Activated naive CD4-positive, alpha-beta T cell treated with anti-CD3 and anti-CD28 coated beads, Interleukin-2, amount 50 U/mL, for 24 hours (primary cell): ENCODE results near the gene PDE2A.
"Not testable (repeated sequence)": the region's sequence is repeated elsewhere in the genome, so short reads cannot be mapped to it uniquely, and the experiment has no call there.

ENCODE experiments used
- H3K27ac Mint-ChIP-seq: one replicate; pipeline ENCODE4 v1.8.0; 2021; ENCODE audit warnings: mild to moderate bottlenecking, mixed read lengths
- H3K27me3 Mint-ChIP-seq: one replicate; pipeline ENCODE4 v1.8.0; 2021; ENCODE audit warnings: mixed read lengths
- H3K36me3 Mint-ChIP-seq: one replicate; pipeline ENCODE4 v1.8.0; 2021; ENCODE audit warnings: mixed read lengths
- H3K4me1 Mint-ChIP-seq: one replicate; pipeline ENCODE4 v1.8.0; 2021; ENCODE audit warnings: mixed read lengths
- H3K4me3 Mint-ChIP-seq: one replicate; pipeline ENCODE4 v1.8.0; 2021; ENCODE audit warnings: mild to moderate bottlenecking, mixed read lengths
- H3K9me3 Mint-ChIP-seq: one replicate; pipeline ENCODE4 v1.8.0; 2021; ENCODE audit warnings: mixed read lengths

PDE2A gene

DNA sequence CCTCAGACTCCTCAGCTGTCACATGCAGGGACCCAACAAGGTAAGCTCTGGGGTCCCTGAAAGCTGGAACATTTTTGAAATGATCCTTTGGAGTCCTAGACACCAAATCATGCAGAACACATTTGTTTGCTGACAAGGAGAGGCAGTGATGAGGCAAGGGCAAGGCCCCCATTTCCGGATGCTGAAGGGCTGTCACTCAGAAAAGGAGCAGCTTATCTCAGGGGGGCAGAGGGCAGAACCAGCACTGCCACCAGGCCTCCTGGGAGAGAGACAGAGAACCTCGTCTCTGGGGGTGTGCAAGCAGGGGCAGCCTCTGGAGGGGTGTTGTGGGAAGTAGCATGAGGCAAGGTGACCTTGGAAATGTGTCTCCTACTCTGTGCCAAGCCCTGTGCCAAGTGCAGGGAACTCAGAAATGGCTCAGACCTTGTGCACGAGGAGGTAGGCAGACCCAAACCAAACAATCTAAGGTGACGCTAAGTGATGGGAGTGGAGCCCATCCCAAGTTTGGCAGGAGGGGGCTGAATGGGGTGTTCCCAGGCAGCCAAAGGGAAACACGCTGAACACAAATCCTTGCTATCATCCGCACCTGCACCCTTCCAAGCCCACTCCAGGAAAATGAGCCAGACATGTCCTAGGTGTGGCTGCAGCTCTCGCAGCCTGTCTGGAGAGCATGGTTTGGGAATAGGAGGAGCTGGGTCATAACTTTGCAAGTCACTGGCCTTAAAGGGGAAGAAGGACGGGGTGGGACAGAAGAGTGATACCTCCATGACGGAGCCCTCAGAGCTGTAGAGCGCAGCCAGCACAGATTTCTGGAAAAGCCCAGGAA, 94.2 kb downstream of the PDE2A start:
- Mint-ChIP-seq H3K9me3 (no peaks in the 10 kb centered on the region), H3K27me3 (no peaks in the 10 kb centered on the region), H3K4me1 (peaks cover 12% of the 10 kb centered on the region), H3K27ac (no peak overlapping the region), H3K4me3 (no peak overlapping the region), H3K36me3 (no peaks in the 10 kb centered on the region)

DNA sequence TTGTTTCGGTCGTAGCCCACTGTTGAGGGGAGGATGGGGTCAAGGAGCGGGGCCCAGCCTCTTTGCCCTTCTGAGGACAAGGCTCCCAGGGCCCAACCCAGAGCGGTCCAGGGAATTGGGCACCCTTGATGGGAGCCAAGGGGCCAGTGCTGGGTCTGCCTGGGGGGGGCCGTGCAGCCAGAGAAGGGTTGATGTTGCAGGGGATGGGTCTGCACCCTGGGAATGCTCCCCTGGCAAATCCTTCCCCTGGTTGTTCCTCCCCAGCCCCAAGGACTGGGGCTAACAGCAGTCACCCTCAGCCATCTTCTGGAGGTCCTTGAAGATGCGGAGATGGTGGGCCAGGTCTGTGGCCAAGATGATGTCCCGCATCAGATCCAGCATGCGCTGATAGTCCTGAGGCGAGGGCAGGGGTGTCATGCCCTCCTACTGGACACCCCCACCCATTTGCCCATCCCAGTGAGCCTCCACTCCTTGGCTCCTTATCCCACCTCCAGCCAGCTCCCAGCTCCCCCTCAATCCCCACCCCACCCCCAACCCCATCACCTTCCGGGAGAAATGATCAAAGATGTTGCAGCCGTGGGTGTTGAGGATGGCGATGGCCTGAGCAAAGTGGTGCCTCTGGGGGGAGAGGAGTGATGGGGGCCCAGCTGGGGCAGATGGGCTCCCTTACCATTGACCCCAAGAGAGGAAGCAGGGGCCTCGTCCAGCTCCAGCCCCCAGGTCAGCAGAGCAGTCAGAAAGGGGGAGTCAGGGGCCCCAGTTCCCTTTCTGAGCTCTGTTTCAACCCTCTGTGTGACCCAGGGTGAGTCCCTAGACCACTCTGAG, 95.0 kb downstream of the PDE2A start:
- H3K4me1 Mint-ChIP-seq: peaks cover 8% of the 10 kb centered on the region
- no peaks in the 10 kb centered on the region for H3K36me3 Mint-ChIP-seq
- H3K27ac Mint-ChIP-seq: no peak overlapping the region
- H3K9me3 Mint-ChIP-seq: no peaks in the 10 kb centered on the region
- H3K27me3 Mint-ChIP-seq: peaks cover 3% of the 10 kb centered on the region
- H3K4me3 Mint-ChIP-seq: no peak overlapping the region

DNA sequence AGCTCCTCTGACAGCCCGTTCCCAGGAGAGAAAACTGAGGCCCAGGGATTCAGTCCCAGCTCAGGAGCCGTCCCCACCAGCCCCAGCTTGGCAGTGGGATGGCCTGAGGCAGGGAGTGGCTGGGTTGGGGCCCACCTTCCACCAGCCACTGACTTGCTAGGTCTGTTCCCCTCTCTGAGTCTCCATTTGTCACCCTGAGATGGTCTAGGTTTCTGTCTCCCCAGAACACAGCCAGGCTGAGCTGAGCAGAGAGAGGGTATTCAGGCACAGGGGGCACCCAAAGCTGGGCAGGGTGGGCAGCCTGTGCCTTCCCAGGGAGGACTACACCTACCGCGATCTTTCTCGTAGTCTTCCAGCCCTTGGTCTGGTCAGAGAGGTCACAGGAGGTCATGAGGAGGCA, 95.7 kb downstream of the PDE2A start:
- H3K27ac Mint-ChIP-seq: no peak overlapping the region
- H3K4me3 Mint-ChIP-seq: no peak overlapping the region
- H3K9me3 Mint-ChIP-seq: no peaks in the 10 kb centered on the region
- H3K27me3 Mint-ChIP-seq: peaks cover 3% of the 10 kb centered on the region
- H3K4me1 Mint-ChIP-seq: peaks cover 4% of the 10 kb centered on the region
- H3K36me3 Mint-ChIP-seq: no peaks in the 10 kb centered on the region

DNA sequence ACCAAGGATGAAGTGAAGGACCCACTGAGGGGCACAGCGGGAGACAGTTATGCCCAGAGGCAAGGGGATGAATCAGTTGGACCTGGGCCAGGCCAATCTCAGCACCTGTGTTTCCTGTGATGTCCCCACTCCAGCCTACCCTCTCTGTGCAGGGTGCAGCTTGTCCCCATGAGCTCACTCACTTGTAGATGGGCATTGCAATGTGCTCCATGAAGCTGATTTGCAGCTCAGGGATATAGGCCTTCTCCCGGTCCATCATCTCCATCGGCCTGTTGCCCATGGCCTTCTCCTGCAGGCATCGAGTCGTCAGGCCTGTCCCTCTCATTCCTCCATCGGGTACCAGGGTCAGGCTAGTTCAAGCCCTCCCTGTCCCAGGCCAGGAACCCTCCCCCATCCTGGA, 96.2 kb downstream of the PDE2A start:
- no peaks in the 10 kb centered on the region for H3K36me3 Mint-ChIP-seq
- H3K27me3 Mint-ChIP-seq: peaks cover 4% of the 10 kb centered on the region
- H3K4me3 Mint-ChIP-seq: no peak overlapping the region
- peaks cover 4% of the 10 kb centered on the region for H3K4me1 Mint-ChIP-seq
- H3K9me3 Mint-ChIP-seq: no peaks in the 10 kb centered on the region
- peak overlapping the region; percentile 46 for H3K27ac Mint-ChIP-seq

DNA sequence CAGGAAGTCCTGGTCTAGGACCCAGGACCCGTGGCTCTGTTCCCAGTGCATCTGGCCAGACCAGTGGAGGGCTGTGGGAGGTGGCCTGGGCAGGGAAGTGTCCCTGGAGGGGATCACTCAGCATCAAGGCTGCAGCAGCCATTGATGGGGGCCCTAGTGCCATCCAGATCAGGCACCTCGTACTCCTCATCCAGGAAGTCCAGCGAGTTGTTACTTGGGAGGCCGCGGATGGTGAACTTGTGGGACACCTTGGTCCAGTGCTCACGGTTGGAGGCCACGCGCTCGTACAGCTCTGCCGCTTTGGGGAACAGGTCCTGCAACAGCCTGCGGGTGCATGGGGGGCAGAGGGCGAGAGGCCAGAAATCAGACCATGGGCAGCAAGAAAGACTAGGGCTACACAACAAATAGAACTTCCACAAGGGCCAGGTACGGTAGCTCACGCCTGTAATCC, 96.9 kb downstream of the PDE2A start:
- Mint-ChIP-seq H3K27me3 (peaks cover 4% of the 10 kb centered on the region), H3K9me3 (no peaks in the 10 kb centered on the region), H3K36me3 (no peaks in the 10 kb centered on the region)

DNA sequence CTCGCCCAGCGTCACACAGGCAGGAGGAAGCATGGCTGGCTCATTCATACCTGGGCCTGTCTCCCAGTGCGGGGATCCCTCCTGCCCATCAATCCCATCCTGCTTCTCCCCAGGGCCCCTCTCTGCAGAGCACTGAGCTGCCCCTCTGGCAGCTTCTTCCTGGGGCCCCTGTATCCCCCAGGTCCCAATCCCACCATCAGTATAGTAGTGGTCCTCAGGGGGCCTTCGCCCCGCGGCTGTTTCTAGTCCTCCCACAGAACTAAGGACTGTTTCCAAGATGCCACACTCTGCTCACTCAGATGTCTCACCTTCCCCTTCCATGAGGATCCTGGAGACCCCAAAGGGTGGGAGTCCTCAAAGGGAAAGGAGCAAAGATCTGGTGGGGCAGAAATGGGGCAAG, 97.6 kb downstream of the PDE2A start:
- Mint-ChIP-seq H3K36me3 (no peaks in the 10 kb centered on the region), H3K4me3 (no peak overlapping the region), H3K27me3 (peaks cover 4% of the 10 kb centered on the region), H3K9me3 (no peaks in the 10 kb centered on the region), H3K27ac (no peak overlapping the region), H3K4me1 (peaks cover 4% of the 10 kb centered on the region)

More for the DNA sequence above, 96.9 kb downstream of the PDE2A start:
- no peak overlapping the region for H3K4me3 Mint-ChIP-seq
- peaks cover 4% of the 10 kb centered on the region for H3K4me1 Mint-ChIP-seq
- no peak overlapping the region for H3K27ac Mint-ChIP-seq

DNA sequence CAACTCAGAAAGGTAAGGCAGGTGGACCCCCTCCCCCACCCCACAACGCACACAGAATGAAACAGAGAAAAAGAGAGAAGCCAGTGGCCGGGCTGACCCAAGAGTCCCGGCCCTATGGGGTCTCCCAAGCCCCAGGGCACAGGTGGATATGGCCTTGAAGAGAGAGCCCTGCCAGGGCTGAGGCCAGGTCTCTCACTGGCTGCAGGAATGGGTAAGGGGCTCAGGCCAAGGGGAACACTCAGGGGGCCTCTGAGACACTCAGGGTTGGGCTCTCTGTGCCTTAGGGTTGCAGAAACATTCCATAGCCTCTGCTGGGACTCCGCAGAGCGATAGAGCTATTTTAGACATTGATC, 98.0 kb downstream of the PDE2A start:
- no peak overlapping the region for H3K4me3 Mint-ChIP-seq
- no peaks in the 10 kb centered on the region for H3K36me3 Mint-ChIP-seq
- H3K27me3 Mint-ChIP-seq: peaks cover 4% of the 10 kb centered on the region
- H3K27ac Mint-ChIP-seq: no peak overlapping the region
- H3K4me1 Mint-ChIP-seq: peaks cover 4% of the 10 kb centered on the region
- H3K9me3 Mint-ChIP-seq: no peaks in the 10 kb centered on the region

DNA sequence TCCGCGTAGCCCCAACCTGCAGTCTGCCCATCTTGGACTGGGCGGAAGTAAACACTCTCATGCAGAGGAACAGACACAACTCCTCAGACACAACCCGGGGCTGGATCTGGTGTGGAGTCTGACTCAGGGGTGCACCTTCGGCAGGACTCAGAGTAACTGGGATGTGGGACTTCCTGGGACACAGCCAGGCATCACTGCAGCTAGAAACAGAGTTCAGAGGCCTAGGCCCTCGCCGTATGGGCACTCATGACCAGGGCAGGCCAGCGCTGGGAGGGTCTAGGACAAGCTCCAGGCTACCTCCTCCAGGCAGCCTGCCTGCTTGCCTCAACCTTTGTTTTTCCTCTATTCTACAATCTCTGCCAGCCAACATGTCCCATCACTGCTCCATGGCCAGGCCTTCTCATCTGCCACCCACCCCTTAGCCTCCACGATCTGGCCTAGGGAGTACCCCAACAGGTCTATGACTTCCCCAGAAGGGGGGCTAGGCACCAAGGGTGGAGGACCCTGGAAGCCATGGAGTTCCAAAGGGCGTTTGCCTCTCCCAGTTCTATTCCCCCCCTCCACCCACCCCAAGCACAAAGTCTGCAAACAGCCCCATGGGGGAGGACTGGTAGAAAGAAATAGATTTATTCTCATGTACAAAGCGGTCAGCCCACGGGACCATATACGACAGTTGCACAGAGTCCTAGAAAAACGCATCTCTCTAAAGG, 98.5 kb downstream of the PDE2A start:
- H3K36me3 Mint-ChIP-seq: no peaks in the 10 kb centered on the region
- H3K27me3 Mint-ChIP-seq: peaks cover 4% of the 10 kb centered on the region
- H3K4me3 Mint-ChIP-seq: no peak overlapping the region
- H3K9me3 Mint-ChIP-seq: no peaks in the 10 kb centered on the region
- H3K4me1 Mint-ChIP-seq: peaks cover 4% of the 10 kb centered on the region
- no peak overlapping the region for H3K27ac Mint-ChIP-seq

DNA sequence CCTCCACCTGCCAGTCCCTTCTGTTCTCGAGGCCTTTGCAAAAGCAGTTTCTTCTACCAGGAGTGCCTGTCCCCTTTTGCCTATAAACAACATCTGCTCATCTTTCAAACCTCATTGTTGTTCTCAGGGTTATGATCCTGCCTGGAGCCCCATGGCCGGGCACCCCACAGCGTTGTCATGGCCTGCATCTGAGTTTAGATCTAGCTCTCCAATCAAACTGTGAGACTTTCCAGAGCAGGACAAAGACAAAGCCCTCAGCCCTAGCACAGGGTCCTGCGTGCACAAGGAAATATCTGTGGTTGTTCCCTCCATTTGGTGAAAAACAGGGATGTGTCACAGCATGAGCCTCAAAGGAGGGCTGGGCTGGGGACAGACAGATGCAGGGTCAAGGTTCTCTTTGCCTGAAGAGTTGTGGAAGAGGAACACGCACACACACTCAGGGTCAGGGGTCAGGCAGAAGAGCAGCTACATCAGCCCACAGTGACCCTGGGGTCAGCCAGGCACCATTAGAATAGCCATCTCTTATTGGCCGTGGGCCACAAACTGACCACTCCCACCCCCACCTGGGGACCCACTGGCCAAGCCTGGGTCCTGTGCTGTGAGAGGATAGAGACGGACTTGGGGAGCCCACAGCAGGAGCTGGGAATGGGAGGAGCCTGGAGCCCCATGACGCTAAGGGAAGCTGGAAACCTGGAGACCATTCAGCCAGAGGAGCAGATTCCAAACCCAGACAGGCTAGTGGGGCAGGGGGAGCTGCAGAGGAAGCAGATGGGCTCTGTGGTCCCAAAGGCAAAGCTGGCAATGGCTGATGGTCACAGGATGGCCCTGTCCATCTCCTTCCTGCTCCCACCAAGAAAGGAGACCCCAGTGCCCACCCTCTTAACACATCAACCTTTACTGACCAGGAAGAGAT, 99.4 kb downstream of the PDE2A start:
- no peaks in the 10 kb centered on the region for H3K9me3 Mint-ChIP-seq
- no peaks in the 10 kb centered on the region for H3K36me3 Mint-ChIP-seq
- peaks cover 4% of the 10 kb centered on the region for H3K27me3 Mint-ChIP-seq
- peak overlapping the region; percentile 24 for H3K27ac Mint-ChIP-seq
- H3K4me1 Mint-ChIP-seq: peaks cover 4% of the 10 kb centered on the region
- H3K4me3 Mint-ChIP-seq: no peak overlapping the region

DNA sequence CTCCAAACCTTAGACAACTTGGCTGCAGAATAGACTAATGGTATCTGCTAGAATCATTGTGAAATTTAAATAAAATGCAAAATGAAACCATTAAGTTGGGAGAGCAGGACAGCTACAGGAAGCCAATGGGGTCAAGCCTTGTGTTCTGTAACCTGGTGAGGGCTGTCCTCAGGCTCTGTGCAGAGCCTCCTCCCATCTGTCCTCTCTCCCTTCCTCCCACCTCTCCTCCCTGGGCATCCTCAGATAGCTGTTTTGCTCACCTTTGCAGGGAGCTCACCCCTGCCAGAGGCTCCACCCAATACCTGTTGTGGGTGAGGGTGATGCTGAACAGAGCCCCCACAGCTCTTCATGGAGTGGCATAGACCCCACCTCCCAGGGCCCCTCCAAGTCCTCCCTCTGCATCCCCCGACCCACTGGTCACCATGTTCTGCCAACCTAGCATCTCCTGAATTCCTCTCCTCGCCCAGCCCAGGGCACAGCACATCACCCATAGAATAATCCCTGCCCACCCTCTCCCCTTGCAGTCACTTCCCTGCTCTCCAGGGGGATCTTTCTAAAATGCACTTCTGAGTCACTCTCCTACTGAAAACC, 100.3 kb downstream of the PDE2A start:
- Mint-ChIP-seq H3K4me1 (peaks cover 4% of the 10 kb centered on the region), H3K27ac (no peak overlapping the region), H3K9me3 (no peaks in the 10 kb centered on the region), H3K4me3 (no peak overlapping the region), H3K27me3 (peaks cover 4% of the 10 kb centered on the region), H3K36me3 (no peaks in the 10 kb centered on the region)

DNA sequence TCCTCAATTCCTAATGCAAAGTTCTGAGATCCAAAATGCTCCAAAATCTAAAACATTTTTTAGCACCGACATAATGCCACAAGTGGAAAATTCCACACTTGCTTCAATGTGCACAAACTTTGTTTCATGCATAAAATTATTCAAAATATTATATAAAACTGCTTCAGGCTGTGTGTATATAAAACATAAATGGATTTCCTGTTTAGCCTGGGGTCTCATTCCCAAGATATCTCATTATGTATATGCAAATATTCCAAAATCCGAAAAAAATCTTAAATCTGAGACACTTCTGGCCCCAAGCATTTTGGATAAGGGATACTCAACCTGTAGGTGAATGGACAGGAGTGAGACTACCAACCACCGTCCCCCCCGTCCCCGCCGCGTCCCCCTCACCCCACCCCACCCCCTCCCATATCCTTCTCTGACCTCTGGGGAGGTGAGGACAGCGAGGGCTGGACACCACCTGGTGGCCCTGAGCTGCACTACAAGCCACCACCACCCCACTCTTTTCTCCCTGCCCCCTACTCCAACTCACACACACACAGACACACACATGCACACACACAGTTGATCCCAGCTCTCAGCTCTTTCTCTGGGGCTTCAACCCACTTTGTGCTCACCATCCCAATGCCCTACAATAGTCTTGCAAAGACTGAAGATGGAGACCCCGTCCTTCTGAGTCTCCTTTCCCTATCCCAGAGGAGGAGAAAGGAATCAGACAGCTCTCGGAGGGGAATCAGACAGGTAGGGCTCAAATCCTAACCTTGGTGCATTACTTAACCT, 101.0 kb downstream of the PDE2A start:
- Mint-ChIP-seq H3K27ac (no peak overlapping the region), H3K27me3 (peaks cover 4% of the 10 kb centered on the region), H3K9me3 (no peaks in the 10 kb centered on the region), H3K36me3 (no peaks in the 10 kb centered on the region), H3K4me1 (peaks cover 4% of the 10 kb centered on the region), H3K4me3 (no peak overlapping the region)

DNA sequence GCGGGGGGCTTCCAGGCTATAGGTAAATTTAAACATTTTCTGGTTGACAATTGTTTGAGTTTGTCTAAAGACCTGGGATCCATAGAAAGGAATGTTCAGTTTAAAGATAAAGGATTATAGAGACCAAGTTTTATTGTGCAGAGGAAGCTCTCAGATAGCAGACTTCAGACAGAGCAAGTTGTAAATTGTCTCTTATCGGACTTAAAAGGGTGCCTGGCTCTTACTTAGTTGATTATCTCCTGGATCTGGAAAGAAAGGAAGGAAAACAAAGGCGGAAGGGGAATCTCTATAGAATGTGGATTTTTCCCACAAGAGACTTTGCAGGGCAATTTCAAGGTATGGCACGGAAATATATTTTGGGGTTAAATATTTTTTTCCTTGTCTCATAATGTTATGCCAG, 101.7 kb downstream of the PDE2A start:
- H3K4me1 Mint-ChIP-seq: not testable (repeated sequence)

DNA sequence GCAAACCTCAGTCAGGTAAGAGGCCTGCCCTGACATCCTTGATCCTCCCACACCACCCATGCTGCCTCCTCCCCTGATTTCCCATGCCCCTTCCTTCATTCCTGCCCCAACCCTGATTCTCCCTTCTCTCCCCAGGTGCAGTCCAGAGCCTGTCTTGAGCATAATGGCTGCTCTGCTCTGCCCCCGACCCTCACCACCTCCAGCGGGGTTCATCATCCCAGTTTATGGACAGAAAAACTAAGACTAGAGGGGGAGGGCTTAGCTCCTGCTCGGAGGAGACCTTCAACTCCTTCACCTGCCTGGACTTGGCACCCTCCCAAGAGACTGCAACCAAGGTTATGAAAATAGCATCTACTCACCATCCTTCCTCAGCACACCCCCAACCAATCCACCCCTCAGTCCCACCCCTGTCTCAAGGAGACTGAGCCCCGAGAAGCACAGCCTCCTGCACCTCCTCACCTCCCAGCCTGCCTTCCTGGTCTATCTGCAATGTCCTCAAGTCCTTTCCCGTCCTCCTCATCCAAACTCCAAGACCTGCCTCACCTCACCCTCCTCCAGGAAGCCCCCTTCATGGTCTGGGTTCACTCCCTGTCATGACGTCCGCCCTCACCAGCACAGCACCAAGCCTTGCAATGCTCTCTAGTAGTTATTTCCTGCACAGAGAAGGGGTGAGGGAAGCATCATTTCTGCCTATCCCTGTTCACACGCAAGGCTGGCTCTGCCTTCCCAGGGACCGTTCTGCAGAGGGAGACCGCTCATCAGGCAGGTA, 103.1 kb downstream of the PDE2A start:
- Mint-ChIP-seq H3K27ac (no peak overlapping the region), H3K36me3 (no peaks in the 10 kb centered on the region), H3K4me3 (no peak overlapping the region), H3K27me3 (peaks cover 4% of the 10 kb centered on the region), H3K9me3 (no peaks in the 10 kb centered on the region), H3K4me1 (peaks cover 4% of the 10 kb centered on the region)

More for the DNA sequence above, 101.7 kb downstream of the PDE2A start:
- not testable (repeated sequence) for H3K36me3 Mint-ChIP-seq, H3K27ac Mint-ChIP-seq, H3K4me3 Mint-ChIP-seq, H3K27me3 Mint-ChIP-seq, H3K9me3 Mint-ChIP-seq
